SK-N-SH treated with all-trans-retinoic acid at 6 μM for 48 hours (cell line): Measurements from ENCODE around the gene POLD1.

Source experiments
- ATAC-seq: fragments of 200-7000 bp; cut with Tn5 transposase; 3 replicates; pipeline ENCODE4 v1.9.1; 2020; ENCODE audit warnings: mild to moderate bottlenecking, moderate library complexity
- ARNTL ChIP-seq: fragments of 450-650 bp; formaldehyde crosslinking; IDR thresholded peaks from 2 replicates; pipeline ENCODE4 v1.5.0; 2020; ENCODE audit warnings: low read depth, mild to moderate bottlenecking, moderate library complexity, borderline replicate concordance
- BACH2 ChIP-seq: fragments of 250-450 bp; sonication (Bioruptor Pico); IDR thresholded peaks from 2 replicates; pipeline ENCODE4 v1.9.0; 2021; ENCODE audit warnings: mild to moderate bottlenecking, borderline replicate concordance
- CREB5 ChIP-seq: fragments of 250-450 bp; sonication (Bioruptor Pico); IDR thresholded peaks from 2 replicates; pipeline ENCODE4 v1.5.1; 2020; ENCODE audit warnings: low read depth, mild to moderate bottlenecking, moderate library complexity
- CSDC2 ChIP-seq: fragments of 250-450 bp; sonication (Bioruptor Pico); IDR thresholded peaks from 2 replicates; pipeline ENCODE4 v1.5.0; 2020; ENCODE audit warnings: mild to moderate bottlenecking, moderate library complexity
- CSRNP3 ChIP-seq: fragments of 250-450 bp; sonication (Bioruptor Pico); IDR thresholded peaks from 2 replicates; pipeline ENCODE4 v1.5.1; 2021; ENCODE audit warnings: mild to moderate bottlenecking, moderate library complexity
- GLIS3 ChIP-seq: fragments of 250-450 bp; sonication (Bioruptor Pico); IDR thresholded peaks from 2 replicates; pipeline ENCODE4 v1.5.0; 2020; ENCODE audit warnings: mild to moderate bottlenecking, moderate library complexity
- ISL1 ChIP-seq: fragments of 250-450 bp; sonication (Bioruptor Pico); IDR thresholded peaks from 2 replicates; pipeline ENCODE4 v2.1.2; 2022; ENCODE audit warnings: mild to moderate bottlenecking, moderate library complexity
- OSR1 ChIP-seq: fragments of 250-450 bp; sonication (Bioruptor Pico); IDR thresholded peaks from 2 replicates; pipeline ENCODE4 v1.8.0; 2022; ENCODE audit warnings: moderate library complexity, mild to moderate bottlenecking, inconsistent platforms
- PPARA ChIP-seq: fragments of 250-450 bp; sonication (Bioruptor Pico); IDR thresholded peaks from 2 replicates; pipeline ENCODE4 v1.5.0; 2020; ENCODE audit warnings: mild to moderate bottlenecking, borderline replicate concordance
- RARB ChIP-seq: fragments of 250-450 bp; sonication (Bioruptor Pico); IDR thresholded peaks from 2 replicates; pipeline ENCODE4 v1.8.0; 2021; ENCODE audit warnings: mild to moderate bottlenecking, moderate library complexity
- TCF4 ChIP-seq: fragments of 250-450 bp; sonication (Bioruptor Pico); IDR thresholded peaks from 2 replicates; pipeline ENCODE4 v1.8.0; 2021; ENCODE audit warnings: mild to moderate bottlenecking, moderate library complexity, borderline replicate concordance
- TOX ChIP-seq: fragments of 250-450 bp; sonication (Bioruptor Pico); IDR thresholded peaks from 2 replicates; pipeline ENCODE4 v1.8.0; 2021; ENCODE audit warnings: mild to moderate bottlenecking, moderate library complexity, borderline replicate concordance
- ZFP3 ChIP-seq: fragments of 250-450 bp; sonication (Bioruptor Pico); IDR thresholded peaks from 2 replicates; pipeline ENCODE4 v1.5.0; 2020; ENCODE audit warnings: mild to moderate bottlenecking, moderate library complexity
- ZFP30 ChIP-seq: fragments of 450-650 bp; formaldehyde crosslinking; IDR thresholded peaks from 2 replicates; pipeline ENCODE4 v1.5.0; 2022; ENCODE audit warnings: mild to moderate bottlenecking, moderate library complexity
- ZNF565 ChIP-seq: fragments of 450-650 bp; formaldehyde crosslinking; conservative IDR thresholded peaks from 2 replicates; pipeline ENCODE4 v1.5.0; 2020; ENCODE audit warnings: low read depth, mild to moderate bottlenecking, moderate library complexity
- ZNF70 ChIP-seq: fragments of 450-650 bp; formaldehyde crosslinking; IDR thresholded peaks from 2 replicates; pipeline ENCODE4 v1.5.0; 2020; ENCODE audit warnings: mild to moderate bottlenecking, moderate library complexity
- ZNF8 ChIP-seq: fragments of 450-650 bp; formaldehyde crosslinking; IDR thresholded peaks from 2 replicates; pipeline ENCODE4 v1.5.0; 2020; ENCODE audit warnings: mild to moderate bottlenecking, moderate library complexity
- TF ChIP-seq, protein P1 (sequence below): fragments of 250-450 bp; sonication (Bioruptor Pico); IDR thresholded peaks from 2 replicates; pipeline ENCODE4 v1.8.0; 2021; ENCODE audit warnings: low read depth, mild to moderate bottlenecking, moderate library complexity, borderline replicate concordance
- TF ChIP-seq, protein P2 (sequence below): fragments of 250-450 bp; sonication (Bioruptor Pico); IDR thresholded peaks from 2 replicates; pipeline ENCODE4 v1.5.0; 2020; ENCODE audit warnings: mild to moderate bottlenecking, moderate library complexity
- TF ChIP-seq, protein P3 (sequence below): fragments of 250-450 bp; sonication (Bioruptor Pico); IDR thresholded peaks from 2 replicates; pipeline ENCODE4 v1.8.0; 2020; ENCODE audit warnings: mild to moderate bottlenecking, moderate library complexity, borderline replicate concordance

The POLD1 gene

GRCh38 chr19:50362656-50363424 lies 21.3 kb upstream of the POLD1 start:
- no peak for TF ChIP-seq BACH2 (CRISPR knock-in tag)
- no peak for TF ChIP-seq TOX
- no peak for TF ChIP-seq ISL1 (CRISPR knock-in tag)
- TF ChIP-seq CSRNP3 (CRISPR knock-in tag), result no peak
- TF ChIP-seq ZNF70 (CRISPR knock-in tag), result no peak
- no peak for TF ChIP-seq ZFP30 (CRISPR knock-in tag)
- TF ChIP-seq, all 23 proteins: peak for 0
- ATAC-seq, result no peak

DNA sequence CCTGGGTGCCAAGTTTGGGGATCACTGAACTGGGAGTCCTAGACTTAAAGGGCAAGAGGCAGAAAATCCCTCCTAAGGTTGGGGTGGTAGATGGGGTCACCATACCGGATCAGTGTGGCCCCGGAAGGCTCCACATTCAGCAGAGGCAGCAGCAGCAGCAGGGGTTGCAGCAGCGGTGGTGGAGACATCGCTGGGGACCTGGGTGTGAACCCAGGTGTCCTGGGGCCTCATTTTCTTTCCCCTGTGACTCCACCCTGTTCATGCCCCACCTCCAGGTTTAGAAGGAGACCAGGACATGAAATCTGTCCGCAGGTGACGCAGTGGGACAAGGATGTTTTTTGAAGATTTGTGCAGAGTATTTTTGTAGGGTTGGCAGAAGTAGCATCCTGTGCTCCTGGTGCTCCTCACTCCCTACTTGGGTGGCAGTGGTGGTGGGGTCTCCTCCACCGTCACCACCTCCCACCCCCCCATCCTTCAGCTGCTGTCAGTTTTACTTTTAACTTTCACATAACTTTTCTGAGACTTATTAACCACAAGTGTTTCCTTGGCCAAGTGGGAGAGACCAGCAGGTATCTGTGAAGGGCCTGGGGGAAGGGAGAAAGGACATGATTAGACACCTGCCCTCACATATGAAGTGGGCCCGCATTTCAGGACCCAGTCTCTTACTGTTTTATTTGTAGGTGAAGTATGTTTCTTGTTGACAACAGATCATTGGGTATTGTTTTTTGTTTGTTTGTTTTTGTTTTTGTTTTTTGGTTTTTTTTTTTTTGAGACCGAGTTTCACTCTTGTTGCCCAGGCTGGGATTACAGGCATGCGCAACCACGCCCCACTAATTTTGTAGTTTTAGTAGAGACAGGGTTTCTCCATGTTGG lies 18.5 kb upstream of the POLD1 start, which contains the start of gene NAPSA:
TSS of gene NAPSA (minus strand) at position 206 of the 873 bp plus-strand sequence. CDS start at position 188, 18 bp downstream.
- no peak for TF ChIP-seq GLIS3 (CRISPR knock-in tag)
- no peak for TF ChIP-seq ZFP3 (CRISPR knock-in tag)
- TF ChIP-seq, protein P1, sequence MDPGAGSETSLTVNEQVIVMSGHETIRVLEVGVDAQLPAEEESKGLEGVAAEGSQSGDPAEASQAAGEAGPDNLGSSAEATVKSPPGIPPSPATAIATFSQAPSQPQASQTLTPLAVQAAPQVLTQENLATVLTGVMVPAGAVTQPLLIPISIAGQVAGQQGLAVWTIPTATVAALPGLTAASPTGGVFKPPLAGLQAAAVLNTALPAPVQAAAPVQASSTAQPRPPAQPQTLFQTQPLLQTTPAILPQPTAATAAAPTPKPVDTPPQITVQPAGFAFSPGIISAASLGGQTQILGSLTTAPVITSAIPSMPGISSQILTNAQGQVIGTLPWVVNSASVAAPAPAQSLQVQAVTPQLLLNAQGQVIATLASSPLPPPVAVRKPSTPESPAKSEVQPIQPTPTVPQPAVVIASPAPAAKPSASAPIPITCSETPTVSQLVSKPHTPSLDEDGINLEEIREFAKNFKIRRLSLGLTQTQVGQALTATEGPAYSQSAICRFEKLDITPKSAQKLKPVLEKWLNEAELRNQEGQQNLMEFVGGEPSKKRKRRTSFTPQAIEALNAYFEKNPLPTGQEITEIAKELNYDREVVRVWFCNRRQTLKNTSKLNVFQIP, result no peak
- no peak for TF ChIP-seq ZNF70 (CRISPR knock-in tag)
- no peak for TF ChIP-seq ZFP30 (CRISPR knock-in tag)
- TF ChIP-seq ARNTL (CRISPR knock-in tag), result no peak
- no peak for TF ChIP-seq TCF4 (CRISPR knock-in tag)
- TF ChIP-seq, protein P2, sequence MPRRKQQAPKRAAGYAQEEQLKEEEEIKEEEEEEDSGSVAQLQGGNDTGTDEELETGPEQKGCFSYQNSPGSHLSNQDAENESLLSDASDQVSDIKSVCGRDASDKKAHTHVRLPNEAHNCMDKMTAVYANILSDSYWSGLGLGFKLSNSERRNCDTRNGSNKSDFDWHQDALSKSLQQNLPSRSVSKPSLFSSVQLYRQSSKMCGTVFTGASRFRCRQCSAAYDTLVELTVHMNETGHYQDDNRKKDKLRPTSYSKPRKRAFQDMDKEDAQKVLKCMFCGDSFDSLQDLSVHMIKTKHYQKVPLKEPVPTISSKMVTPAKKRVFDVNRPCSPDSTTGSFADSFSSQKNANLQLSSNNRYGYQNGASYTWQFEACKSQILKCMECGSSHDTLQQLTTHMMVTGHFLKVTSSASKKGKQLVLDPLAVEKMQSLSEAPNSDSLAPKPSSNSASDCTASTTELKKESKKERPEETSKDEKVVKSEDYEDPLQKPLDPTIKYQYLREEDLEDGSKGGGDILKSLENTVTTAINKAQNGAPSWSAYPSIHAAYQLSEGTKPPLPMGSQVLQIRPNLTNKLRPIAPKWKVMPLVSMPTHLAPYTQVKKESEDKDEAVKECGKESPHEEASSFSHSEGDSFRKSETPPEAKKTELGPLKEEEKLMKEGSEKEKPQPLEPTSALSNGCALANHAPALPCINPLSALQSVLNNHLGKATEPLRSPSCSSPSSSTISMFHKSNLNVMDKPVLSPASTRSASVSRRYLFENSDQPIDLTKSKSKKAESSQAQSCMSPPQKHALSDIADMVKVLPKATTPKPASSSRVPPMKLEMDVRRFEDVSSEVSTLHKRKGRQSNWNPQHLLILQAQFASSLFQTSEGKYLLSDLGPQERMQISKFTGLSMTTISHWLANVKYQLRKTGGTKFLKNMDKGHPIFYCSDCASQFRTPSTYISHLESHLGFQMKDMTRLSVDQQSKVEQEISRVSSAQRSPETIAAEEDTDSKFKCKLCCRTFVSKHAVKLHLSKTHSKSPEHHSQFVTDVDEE (CRISPR knock-in tag), result no peak
- TF ChIP-seq BACH2 (CRISPR knock-in tag), result no peak
- TF ChIP-seq ZNF8, result no peak
- TF ChIP-seq ISL1 (CRISPR knock-in tag), result no peak
- TF ChIP-seq CSDC2 (CRISPR knock-in tag), result no peak
- TF ChIP-seq CREB5 (CRISPR knock-in tag), result no peak
- TF ChIP-seq OSR1 (CRISPR knock-in tag), result no peak
- TF ChIP-seq ZNF565 (CRISPR knock-in tag), result no peak
- TF ChIP-seq, all 23 proteins: peak for 0
- no peak for ATAC-seq

DNA sequence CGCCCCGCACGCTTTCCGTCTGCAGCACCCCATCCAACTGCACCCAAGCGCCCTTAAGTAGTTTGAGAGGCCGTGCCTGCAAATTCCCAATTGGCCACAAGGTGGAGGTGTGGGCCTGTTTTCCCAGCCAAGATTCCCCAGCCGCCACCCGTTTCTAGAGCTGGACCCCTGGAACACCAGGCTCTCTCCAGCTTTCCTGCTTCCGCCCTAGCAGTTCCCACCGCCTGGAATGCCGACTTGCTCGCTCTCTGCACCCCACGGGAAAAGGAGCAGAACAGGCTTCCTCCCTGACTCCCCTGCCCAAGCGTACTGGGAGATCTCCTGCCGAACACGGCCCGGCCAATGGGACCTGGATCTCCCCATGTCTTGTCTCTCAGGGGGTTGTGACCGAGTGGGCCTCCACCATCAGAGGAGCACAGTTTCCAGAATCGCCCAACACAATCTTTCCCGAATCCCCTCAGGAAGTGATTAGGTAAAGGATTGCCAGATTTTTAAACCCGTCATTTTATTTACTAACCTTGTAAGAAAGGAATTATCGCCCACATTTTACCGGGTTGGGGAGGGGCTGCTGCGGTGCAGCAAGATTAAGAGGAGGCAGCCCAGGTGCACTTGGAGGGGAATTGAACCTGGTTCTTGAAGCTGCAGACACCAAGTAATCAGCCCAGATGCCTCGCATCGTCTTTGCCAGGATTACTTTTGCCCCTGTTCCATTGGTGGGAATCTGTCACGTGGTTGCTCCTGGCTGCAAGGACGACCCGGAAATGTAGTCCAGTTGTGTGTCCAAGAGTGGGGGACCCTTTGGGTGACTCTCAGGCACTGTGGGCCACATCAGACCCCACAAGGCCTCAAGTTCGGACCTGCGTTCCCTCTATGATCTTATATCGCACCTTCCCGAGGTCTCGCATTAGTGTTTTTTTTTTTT lies 15.2 kb upstream of the POLD1 start:
- peak; percentile 95 for ATAC-seq
- TF ChIP-seq ZNF70 (CRISPR knock-in tag) (no peak), ZNF8 (no peak), CSRNP3 (CRISPR knock-in tag) (no peak), ISL1 (CRISPR knock-in tag) (no peak), ZFP3 (CRISPR knock-in tag) (no peak), CREB5 (CRISPR knock-in tag) (no peak), OSR1 (CRISPR knock-in tag) (no peak), RARB (CRISPR knock-in tag) (no peak), GLIS3 (CRISPR knock-in tag) (no peak), ZFP30 (CRISPR knock-in tag) (no peak), CSDC2 (CRISPR knock-in tag) (no peak), PPARA (CRISPR knock-in tag) (no peak)
- TF ChIP-seq, protein P3, sequence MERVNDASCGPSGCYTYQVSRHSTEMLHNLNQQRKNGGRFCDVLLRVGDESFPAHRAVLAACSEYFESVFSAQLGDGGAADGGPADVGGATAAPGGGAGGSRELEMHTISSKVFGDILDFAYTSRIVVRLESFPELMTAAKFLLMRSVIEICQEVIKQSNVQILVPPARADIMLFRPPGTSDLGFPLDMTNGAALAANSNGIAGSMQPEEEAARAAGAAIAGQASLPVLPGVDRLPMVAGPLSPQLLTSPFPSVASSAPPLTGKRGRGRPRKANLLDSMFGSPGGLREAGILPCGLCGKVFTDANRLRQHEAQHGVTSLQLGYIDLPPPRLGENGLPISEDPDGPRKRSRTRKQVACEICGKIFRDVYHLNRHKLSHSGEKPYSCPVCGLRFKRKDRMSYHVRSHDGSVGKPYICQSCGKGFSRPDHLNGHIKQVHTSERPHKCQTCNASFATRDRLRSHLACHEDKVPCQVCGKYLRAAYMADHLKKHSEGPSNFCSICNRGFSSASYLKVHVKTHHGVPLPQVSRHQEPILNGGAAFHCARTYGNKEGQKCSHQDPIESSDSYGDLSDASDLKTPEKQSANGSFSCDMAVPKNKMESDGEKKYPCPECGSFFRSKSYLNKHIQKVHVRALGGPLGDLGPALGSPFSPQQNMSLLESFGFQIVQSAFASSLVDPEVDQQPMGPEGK, result no peak
